Hepatocyte (in vitro differentiated cells): ENCODE measurements around the gene FADS1. TPM values are rescaled to one million over a fixed set of nuclear protein-coding genes. Genes with fewer than 3 reads are reported as not detected.

Source experiments
- DNase-seq: peaks from one replicate; pipeline ENCODE4 v3.0.0-alpha.2; 2016; ENCODE audit warnings: low spot score
- H2AFZ ChIP-seq: fragments of 200-600 bp; sonication (generic); 2 replicates; pipeline ENCODE4 v1.6.0; 2016; ENCODE audit warnings: antibody characterized with exemption, mild to moderate bottlenecking
- H3K27ac ChIP-seq: fragments of 200-600 bp; sonication (generic); 2 replicates; pipeline ENCODE4 v1.5.1; 2016; ENCODE audit warnings: mild to moderate bottlenecking
- H3K27me3 ChIP-seq: fragments of 200-600 bp; sonication (generic); 2 replicates; pipeline ENCODE4 v1.6.1; 2016
- H3K36me3 ChIP-seq: fragments of 200-600 bp; sonication (generic); replicated peaks from 2 replicates; pipeline ENCODE4 v1.5.1; 2016; ENCODE audit warnings: low read depth; ENCODE audit not compliant: insufficient read depth
- H3K4me1 ChIP-seq: fragments of 200-600 bp; sonication (generic); 2 replicates; pipeline ENCODE4 v1.5.1; 2016; ENCODE audit warnings: mild to moderate bottlenecking, moderate library complexity; ENCODE audit not compliant: insufficient read depth
- H3K4me2 ChIP-seq: fragments of 200-600 bp; sonication (generic); 2 replicates; pipeline ENCODE4 v1.6.0; 2016
- H3K4me3 ChIP-seq: fragments of 200-600 bp; sonication (generic); 2 replicates; pipeline ENCODE4 v1.5.1; 2016; ENCODE audit warnings: mild to moderate bottlenecking
- H3K79me2 ChIP-seq: fragments of 200-600 bp; sonication (generic); 2 replicates; pipeline ENCODE4 v1.6.0; 2017; ENCODE audit warnings: mild to moderate bottlenecking
- H3K9me2 ChIP-seq: fragments of 200-600 bp; sonication (generic); replicated peaks from 2 replicates; pipeline ENCODE4 v1.6.0; 2017; ENCODE audit warnings: mild to moderate bottlenecking; ENCODE audit not compliant: insufficient read depth
- H3K9me3 ChIP-seq: fragments of 200-600 bp; sonication (generic); 2 replicates; pipeline ENCODE4 v1.5.1; 2016; ENCODE audit warnings: low read depth, mild to moderate bottlenecking
- H4K20me1 ChIP-seq: fragments of 200-600 bp; sonication (generic); 2 replicates; pipeline ENCODE4 v1.6.0; 2016; ENCODE audit warnings: mild to moderate bottlenecking; ENCODE audit not compliant: insufficient read depth, poor library complexity, severe bottlenecking
- CTCF ChIP-seq: fragments of 200-600 bp; sonication (generic); IDR thresholded peaks from 2 replicates; pipeline ENCODE4 v1.5.1; 2016; ENCODE audit warnings: antibody characterized with exemption, mild to moderate bottlenecking; ENCODE audit not compliant: poor library complexity
- EZH2 ChIP-seq: fragments of 200-600 bp; sonication (generic); IDR thresholded peaks from 2 replicates; pipeline ENCODE4 v1.6.1; 2016; ENCODE audit warnings: antibody characterized with exemption, mild to moderate bottlenecking, borderline replicate concordance
- EZH2phosphoT487 ChIP-seq: fragments of 200-600 bp; sonication (generic); IDR thresholded peaks from one replicate; pipeline ENCODE4 v1.6.1; 2018; ENCODE audit warnings: antibody characterized with exemption, mild to moderate bottlenecking, low read depth, moderate library complexity; ENCODE audit not compliant: unreplicated experiment, severe bottlenecking
- WGBS: methylation state at CpG from one replicate; pipeline ENCODE4 v1.1.6; 2016; ENCODE audit warnings: low lambda C conversion rate; ENCODE audit errors: missing lambda C conversion rate; 5-methylcytosine and 5-hydroxymethylcytosine counted together
- polyA plus RNA-seq: library from polyadenylated mRNA; unstranded; fragments of >200 nt; fragmentation: Nextera tagmentation; extraction: Ambion mirVana; gene quantifications from 2 replicates; pipeline ENCODE4 v1.2.1, GENCODE V29; 2016
- total RNA-seq: library from RNA; depleted of rRNA; stranded (reverse); fragments of >200 nt; gene quantifications from 2 replicates; pipeline ENCODE4 v1.2.3, GENCODE V29; 2014

Gene FADS1
- 151 and 159 TPM in 2 replicates for total RNA-seq
- 218 and 230 TPM in 2 replicates for polyA plus RNA-seq

GRCh38 chr11:61816736-61817455, at the start of gene FADS1:
TSS of gene FADS1 (minus strand) at chr11:61817003. CDS start at chr11:61816929, 74 bp downstream.
- H3K27ac ChIP-seq, result peak within 1 kb of the TSS; percentile 97
- peak within 1 kb of the TSS; percentile 94 for H3K4me2 ChIP-seq
- H3K9me2 ChIP-seq, result no peaks in the 10 kb centered on the region
- no peaks in the 10 kb centered on the region for H4K20me1 ChIP-seq
- peak; percentile 99 for DNase-seq
- TF ChIP-seq EZH2 (no peak), CTCF (peak; percentile 73), EZH2phosphoT487 (no peak)
- peak within 1 kb of the TSS; percentile 95 for H3K4me3 ChIP-seq
- H3K4me1 ChIP-seq, result peaks cover 20% of the 10 kb centered on the region
- H3K79me2 ChIP-seq, result peaks cover 33% of the 10 kb centered on the region
- H3K9me3 ChIP-seq, result no peaks in the 10 kb centered on the region
- no peaks in the 10 kb centered on the region for H3K36me3 ChIP-seq
- under 1% methylated on average over 62 of the region's 73 CpGs for WGBS
- H2AFZ ChIP-seq, result peak within 1 kb of the TSS; percentile 45
- no peaks in the 10 kb centered on the region for H3K27me3 ChIP-seq

- WGBS, result 83% methylated on average over 18 of the region's 18 CpGs
- no peaks in the 10 kb centered on the region for H3K79me2 ChIP-seq
Observed at GRCh38 chr11:61866231-61866957, 49.6 kb upstream of the FADS1 start.

More at GRCh38 chr11:61866231-61866957, 49.6 kb upstream of the FADS1 start:
- DNase-seq, result no peak
- peaks cover 2% of the 10 kb centered on the region for H3K4me1 ChIP-seq
- no peaks in the 10 kb centered on the region for H3K9me3 ChIP-seq
- TF ChIP-seq EZH2 (no peak), CTCF (no peak), EZH2phosphoT487 (no peak)
- H3K36me3 ChIP-seq, result no peaks in the 10 kb centered on the region
- no peaks in the 10 kb centered on the region for H3K9me2 ChIP-seq
- H3K27me3 ChIP-seq, result no peaks in the 10 kb centered on the region
- H3K4me3 ChIP-seq, result no peak overlapping the region
- no peaks in the 10 kb centered on the region for H4K20me1 ChIP-seq
- H3K4me2 ChIP-seq, result no peak overlapping the region
- H3K27ac ChIP-seq, result no peak overlapping the region
- no peak overlapping the region for H2AFZ ChIP-seq
